ENCODE measurements around the gene NMT2.

GRCh38 chr10:15113766-15114165, 54.7 kb downstream of the NMT2 start:
- TF ChIP-seq, protein P1, sequence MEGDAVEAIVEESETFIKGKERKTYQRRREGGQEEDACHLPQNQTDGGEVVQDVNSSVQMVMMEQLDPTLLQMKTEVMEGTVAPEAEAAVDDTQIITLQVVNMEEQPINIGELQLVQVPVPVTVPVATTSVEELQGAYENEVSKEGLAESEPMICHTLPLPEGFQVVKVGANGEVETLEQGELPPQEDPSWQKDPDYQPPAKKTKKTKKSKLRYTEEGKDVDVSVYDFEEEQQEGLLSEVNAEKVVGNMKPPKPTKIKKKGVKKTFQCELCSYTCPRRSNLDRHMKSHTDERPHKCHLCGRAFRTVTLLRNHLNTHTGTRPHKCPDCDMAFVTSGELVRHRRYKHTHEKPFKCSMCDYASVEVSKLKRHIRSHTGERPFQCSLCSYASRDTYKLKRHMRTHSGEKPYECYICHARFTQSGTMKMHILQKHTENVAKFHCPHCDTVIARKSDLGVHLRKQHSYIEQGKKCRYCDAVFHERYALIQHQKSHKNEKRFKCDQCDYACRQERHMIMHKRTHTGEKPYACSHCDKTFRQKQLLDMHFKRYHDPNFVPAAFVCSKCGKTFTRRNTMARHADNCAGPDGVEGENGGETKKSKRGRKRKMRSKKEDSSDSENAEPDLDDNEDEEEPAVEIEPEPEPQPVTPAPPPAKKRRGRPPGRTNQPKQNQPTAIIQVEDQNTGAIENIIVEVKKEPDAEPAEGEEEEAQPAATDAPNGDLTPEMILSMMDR (IDR thresholded peaks at IDR 0.05), result no peak
- no peak for TF ChIP-seq EP300 (IDR thresholded peaks at IDR 0.05)
